ENCODE data around the gene TXNDC9.
"Not testable (repeated sequence)": the region's sequence is repeated elsewhere in the genome, so short reads cannot be mapped to it uniquely, and the experiment has no call there.

- TF ChIP-seq, protein P1, sequence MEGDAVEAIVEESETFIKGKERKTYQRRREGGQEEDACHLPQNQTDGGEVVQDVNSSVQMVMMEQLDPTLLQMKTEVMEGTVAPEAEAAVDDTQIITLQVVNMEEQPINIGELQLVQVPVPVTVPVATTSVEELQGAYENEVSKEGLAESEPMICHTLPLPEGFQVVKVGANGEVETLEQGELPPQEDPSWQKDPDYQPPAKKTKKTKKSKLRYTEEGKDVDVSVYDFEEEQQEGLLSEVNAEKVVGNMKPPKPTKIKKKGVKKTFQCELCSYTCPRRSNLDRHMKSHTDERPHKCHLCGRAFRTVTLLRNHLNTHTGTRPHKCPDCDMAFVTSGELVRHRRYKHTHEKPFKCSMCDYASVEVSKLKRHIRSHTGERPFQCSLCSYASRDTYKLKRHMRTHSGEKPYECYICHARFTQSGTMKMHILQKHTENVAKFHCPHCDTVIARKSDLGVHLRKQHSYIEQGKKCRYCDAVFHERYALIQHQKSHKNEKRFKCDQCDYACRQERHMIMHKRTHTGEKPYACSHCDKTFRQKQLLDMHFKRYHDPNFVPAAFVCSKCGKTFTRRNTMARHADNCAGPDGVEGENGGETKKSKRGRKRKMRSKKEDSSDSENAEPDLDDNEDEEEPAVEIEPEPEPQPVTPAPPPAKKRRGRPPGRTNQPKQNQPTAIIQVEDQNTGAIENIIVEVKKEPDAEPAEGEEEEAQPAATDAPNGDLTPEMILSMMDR (IDR thresholded peaks at IDR 0.05; ENCODE audit: insufficient read depth, low read length, poor library complexity, severe bottlenecking) = not testable (repeated sequence)
- TF ChIP-seq EZH2phosphoT487 (conservative IDR thresholded peaks at IDR 0.05; ENCODE audit: low read length) = not testable (repeated sequence)
Observed at GRCh38 chr2:99354825-99355224, 18.7 kb upstream of the TXNDC9 start.

All from SU-DHL-6 (cell line).